Measurements from ENCODE around the gene SLAIN1. TPM values are rescaled to one million over a fixed set of nuclear protein-coding genes. Genes with fewer than 3 reads are reported as not detected.
"Not testable (repeated sequence)": the region's sequence is repeated elsewhere in the genome, so short reads cannot be mapped to it uniquely, and the experiment has no call there.

SLAIN1 gene
- 10 to 100 TPM; 18.3 to 22.1 (median 20.4) TPM for polyA plus RNA-seq (ENCODE audit: insufficient read length in 4 of 4)

GRCh38 chr13:77697217-77698103 is at the start of gene SLAIN1:
Gene SLAIN1 (plus strand): TSS chr13:77697687. CDS start chr13:77697914, 227 bp downstream.
- no peak for DNase-seq (ENCODE audit: low read depth in 4 of 4, low spot score in 2 of 4)

- DNase-seq (ENCODE audit: low read depth in 4 of 4, low spot score in 2 of 4): no peak
Measured at GRCh38 chr13:77650409-77650808, 47.1 kb upstream of the SLAIN1 start.

GRCh38 chr13:77653301-77653700 is 44.2 kb upstream of the SLAIN1 start:
- DNase-seq (ENCODE audit: low read depth in 4 of 4, low spot score in 2 of 4): no peak

- not testable (repeated sequence) for DNase-seq (ENCODE audit: low read depth in 4 of 4, low spot score in 2 of 4)
Measured at GRCh38 chr13:77660016-77660415, 37.5 kb upstream of the SLAIN1 start.

GRCh38 chr13:77660841-77661250 is 36.6 kb upstream of the SLAIN1 start:
- no peak for DNase-seq (ENCODE audit: low read depth in 4 of 4, low spot score in 2 of 4)

- DNase-seq (ENCODE audit: low read depth in 4 of 4, low spot score in 2 of 4): not testable (repeated sequence)
Measured at GRCh38 chr13:77662301-77662700, 35.2 kb upstream of the SLAIN1 start.

- DNase-seq (ENCODE audit: low read depth in 4 of 4, low spot score in 2 of 4): not testable (repeated sequence)
Measured at GRCh38 chr13:77662831-77663230, 34.7 kb upstream of the SLAIN1 start.

GRCh38 chr13:77674852-77675251 is 22.6 kb upstream of the SLAIN1 start:
- DNase-seq (ENCODE audit: low read depth in 4 of 4, low spot score in 2 of 4): no peak

GRCh38 chr13:77678691-77679235 is 18.7 kb upstream of the SLAIN1 start:
- no peak for DNase-seq (ENCODE audit: low read depth in 4 of 4, low spot score in 2 of 4)

- no peak for DNase-seq (ENCODE audit: low read depth in 4 of 4, low spot score in 2 of 4)
Measured at GRCh38 chr13:77687799-77688198, 9.7 kb upstream of the SLAIN1 start.

- DNase-seq (ENCODE audit: low read depth in 4 of 4, low spot score in 2 of 4): no peak
Measured at GRCh38 chr13:77691871-77692270, 5.6 kb upstream of the SLAIN1 start.

GRCh38 chr13:77692746-77693448 is 4.6 kb upstream of the SLAIN1 start:
- DNase-seq (ENCODE audit: low read depth in 4 of 4, low spot score in 2 of 4): no peak

- no peak for DNase-seq (ENCODE audit: low read depth in 4 of 4, low spot score in 2 of 4)
Measured at GRCh38 chr13:77693449-77693940, 4.0 kb upstream of the SLAIN1 start.

- no peak for DNase-seq (ENCODE audit: low read depth in 4 of 4, low spot score in 2 of 4)
Measured at GRCh38 chr13:77696006-77696878, 1.2 kb upstream of the SLAIN1 start.

GRCh38 chr13:77696879-77697216 is 639 bp upstream of the SLAIN1 start:
- DNase-seq (ENCODE audit: low read depth in 4 of 4, low spot score in 2 of 4): no peak

GRCh38 chr13:77698201-77699058 is 943 bp downstream of the SLAIN1 start:
- no peak for DNase-seq (ENCODE audit: low read depth in 4 of 4, low spot score in 2 of 4)

- DNase-seq (ENCODE audit: low read depth in 4 of 4, low spot score in 2 of 4): no peak
Measured at GRCh38 chr13:77699059-77699680, 1.7 kb downstream of the SLAIN1 start.

GRCh38 chr13:77701305-77701704 is 3.8 kb downstream of the SLAIN1 start:
- DNase-seq (ENCODE audit: low read depth in 4 of 4, low spot score in 2 of 4): no peak

GRCh38 chr13:77702366-77702765 is 4.9 kb downstream of the SLAIN1 start:
- no peak for DNase-seq (ENCODE audit: low read depth in 4 of 4, low spot score in 2 of 4)
